ENCODE data around the gene ATRNL1.

GRCh38 chr10:115727129-115727528, 634.0 kb downstream of the ATRNL1 start:
- TF ChIP-seq CTCF (conservative IDR thresholded peaks at IDR 0.05; ENCODE audit: low read depth, low read length), result no peak
- no peak for TF ChIP-seq EZH2phosphoT487 (IDR thresholded peaks at IDR 0.05; ENCODE audit: borderline replicate concordance, low read length)
